NB4 (cell line): ENCODE data around the gene TRIM28.

Source experiments
- CTCF ChIP-seq: IDR thresholded peaks from one replicate; pipeline ENCODE4 v1.5.1; 2012; ENCODE audit warnings: low read depth, low read length
- MAX ChIP-seq: IDR thresholded peaks from 2 replicates; pipeline ENCODE4 v1.6.1; 2011; ENCODE audit warnings: low read depth, low read length
- POLR2A ChIP-seq: IDR thresholded peaks from 2 replicates; pipeline ENCODE4 v1.6.1; 2011; ENCODE audit warnings: mild to moderate bottlenecking; ENCODE audit not compliant: insufficient read length; ENCODE audit errors: extremely low read depth

GRCh38 chr19:58571575-58571947, 27.7 kb downstream of the TRIM28 start:
- TF ChIP-seq CTCF (no peak), POLR2A (no peak), MAX (no peak)
